Measurements from ENCODE around the gene ZSWIM6.

ZSWIM6 gene

DNA sequence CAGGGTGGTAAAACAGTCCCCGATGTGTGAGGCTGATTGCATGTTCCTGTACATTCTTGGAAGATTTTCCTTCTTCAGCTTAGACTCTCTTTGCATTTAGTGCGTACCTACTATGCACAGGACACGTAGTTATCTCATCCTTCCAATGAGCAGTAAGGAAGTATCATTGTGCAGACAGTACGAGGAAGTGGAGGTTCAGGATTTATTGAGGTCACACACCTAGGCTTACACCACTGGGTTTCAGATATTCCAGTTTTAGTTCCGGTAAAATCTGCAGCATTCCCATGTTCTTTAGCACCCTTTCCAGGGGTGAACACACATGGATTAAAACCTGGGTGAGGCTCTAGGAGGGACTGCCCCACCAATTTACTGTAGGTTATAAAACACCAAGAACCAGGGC is 238.7 kb downstream of the ZSWIM6 start:
- DNase-seq = no peak

DNA sequence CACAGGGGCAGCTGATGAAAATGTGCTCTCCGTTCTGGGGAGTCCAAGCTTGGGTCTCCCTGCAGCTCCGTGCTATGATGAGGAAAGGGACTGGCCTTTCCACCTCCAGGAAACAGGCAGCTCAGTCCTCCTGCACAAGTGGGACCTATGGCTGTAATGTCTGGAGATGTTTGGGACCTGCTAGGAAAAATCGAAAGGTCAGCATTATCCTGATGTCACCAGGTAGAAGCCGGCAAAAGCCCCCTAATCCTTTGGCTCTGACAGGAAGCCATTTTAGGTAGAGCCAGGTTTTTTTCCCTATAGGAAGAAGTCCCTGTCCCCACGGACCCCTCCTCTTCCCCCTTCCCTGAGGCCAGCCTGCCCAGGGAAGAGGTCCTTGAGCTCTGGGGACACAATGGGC is 240.9 kb downstream of the ZSWIM6 start:
- DNase-seq = no peak

DNA sequence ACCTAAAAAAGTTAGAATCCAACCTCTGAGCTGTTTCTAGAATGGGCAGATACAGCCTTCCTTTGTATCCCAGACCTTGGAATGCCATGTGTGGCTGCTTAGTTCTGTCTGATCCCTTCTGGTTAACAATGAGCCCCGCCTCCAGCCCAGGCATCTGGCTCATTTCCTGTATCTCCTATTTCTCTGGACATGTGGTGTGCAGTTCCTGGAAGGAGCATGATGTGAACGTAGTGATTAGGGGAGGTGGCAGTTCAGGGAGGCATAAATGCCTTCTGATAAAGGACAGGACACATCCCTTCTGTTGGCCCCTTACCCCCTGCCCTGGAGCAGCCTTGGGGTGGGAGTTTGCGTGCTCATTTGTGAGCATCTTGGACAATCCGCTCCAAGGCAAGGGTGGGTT is 243.0 kb downstream of the ZSWIM6 start:
- no peak for DNase-seq

DNA sequence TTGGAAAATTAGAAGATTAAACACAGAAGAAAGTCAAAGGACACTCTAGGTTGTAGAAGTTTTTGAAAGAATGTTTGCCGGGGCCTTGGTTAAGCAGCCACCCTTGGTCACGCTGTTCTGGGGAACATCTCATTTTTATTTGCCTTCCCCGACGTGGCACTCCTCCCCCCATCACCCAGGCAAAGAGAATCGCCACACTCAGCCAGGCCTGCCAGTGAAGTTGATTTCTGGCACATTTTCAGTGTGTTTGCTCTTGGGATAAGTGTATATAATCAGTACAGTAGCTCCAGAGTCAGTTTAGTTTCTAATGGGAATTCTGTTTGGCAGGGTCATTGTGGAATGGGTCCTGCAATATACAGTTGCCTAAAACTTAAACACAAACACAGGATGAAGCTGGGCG is 243.5 kb downstream of the ZSWIM6 start:
- DNase-seq = no peak

DNA sequence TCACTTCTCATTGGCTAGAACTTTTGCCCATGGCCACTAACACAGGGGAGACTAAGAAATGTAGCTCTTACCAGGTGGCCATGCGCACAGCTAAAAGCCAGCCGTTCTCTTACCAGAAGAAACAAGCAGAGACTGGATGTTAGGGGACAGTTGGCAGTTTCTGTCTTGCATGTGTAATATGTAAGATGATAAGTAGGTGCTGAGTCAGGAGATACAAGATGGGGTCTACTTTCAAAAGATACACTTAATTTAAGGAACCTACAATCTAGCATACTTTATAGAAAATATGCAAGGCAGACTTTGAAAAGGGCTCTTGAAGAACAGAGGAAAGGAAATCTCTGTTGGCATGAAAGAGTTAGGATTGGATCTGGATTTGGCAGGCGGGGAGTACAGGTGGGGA is 244.5 kb downstream of the ZSWIM6 start:
- no peak for DNase-seq

DNA sequence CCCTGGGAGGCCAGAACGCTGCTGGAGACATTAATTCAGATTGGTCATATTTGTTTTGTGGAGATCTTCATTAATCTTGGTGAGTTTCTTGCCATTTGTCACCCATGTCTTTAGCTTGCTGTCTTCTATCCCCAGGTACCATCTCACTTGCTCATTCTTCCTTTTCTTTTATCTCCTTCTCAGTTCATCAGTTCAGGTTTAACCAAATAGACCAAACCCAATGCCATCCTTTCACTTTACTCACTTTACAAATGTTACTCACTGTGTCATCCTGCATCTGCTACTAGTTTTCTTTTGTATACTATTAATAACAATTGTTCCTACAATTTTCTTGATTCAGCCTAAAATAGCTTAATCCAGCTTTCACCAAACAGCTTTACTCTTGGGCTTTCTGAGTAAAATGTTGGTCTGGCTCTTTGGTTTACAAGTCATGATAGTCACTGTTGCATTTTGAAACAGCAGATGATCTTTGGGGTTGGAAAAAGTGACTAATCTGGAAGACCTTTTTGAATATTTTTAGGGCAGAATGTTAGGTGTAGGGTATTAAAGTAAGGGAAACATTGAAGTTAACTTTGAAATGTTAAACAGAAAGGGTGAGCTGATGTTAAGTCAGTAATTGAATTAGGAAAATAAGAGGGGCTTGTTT is 246.9 kb downstream of the ZSWIM6 start:
- DNase-seq = no peak

DNA sequence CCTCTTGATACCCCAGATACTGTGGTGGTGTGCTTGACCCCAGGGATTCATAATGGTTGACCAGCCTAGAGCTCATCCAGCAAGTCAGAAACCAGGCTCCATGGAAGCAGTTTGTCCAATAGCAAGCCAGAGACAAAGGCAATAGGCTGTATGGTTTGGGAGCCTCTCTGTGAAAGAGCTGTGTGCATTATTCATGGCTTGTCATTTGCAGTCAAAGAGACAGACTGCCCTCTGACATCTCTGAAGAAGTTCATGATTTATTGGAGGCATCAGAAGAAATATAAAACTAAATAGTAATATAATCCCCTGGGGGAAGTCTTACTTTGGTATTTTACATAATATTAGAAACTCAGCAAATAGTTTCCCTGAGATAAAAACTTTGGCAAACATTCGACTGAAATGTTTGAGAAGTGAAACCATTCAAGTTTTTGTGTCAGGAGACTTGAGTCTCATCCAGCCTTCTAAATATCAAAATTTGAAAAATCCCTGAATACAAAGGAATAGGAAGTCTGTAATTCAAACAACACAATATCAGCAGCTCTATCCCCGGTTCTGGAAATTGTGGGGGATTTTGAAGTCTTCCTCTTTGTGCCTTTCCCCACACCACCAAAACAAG is 250.3 kb downstream of the ZSWIM6 start:
- DNase-seq = no peak

DNA sequence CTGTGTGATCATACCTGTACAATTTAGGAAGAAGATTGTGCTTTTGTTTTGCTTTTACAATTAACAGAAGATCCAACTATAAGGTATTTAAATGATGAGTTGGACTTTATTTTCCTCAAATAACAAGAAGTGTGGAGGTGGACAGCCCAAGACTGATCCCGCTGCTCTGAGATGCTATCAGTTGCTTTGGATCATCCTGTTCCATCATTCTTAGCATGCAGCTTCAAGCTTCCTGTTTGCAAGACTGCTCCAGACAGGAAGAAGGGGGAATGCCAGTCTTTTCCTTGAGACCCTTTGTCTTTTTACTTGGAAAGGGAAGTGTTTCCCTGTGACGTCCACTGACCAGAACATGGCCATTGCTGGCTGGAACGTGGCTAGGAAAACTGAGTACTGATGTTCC is 250.8 kb downstream of the ZSWIM6 start:
- DNase-seq = no peak

DNA sequence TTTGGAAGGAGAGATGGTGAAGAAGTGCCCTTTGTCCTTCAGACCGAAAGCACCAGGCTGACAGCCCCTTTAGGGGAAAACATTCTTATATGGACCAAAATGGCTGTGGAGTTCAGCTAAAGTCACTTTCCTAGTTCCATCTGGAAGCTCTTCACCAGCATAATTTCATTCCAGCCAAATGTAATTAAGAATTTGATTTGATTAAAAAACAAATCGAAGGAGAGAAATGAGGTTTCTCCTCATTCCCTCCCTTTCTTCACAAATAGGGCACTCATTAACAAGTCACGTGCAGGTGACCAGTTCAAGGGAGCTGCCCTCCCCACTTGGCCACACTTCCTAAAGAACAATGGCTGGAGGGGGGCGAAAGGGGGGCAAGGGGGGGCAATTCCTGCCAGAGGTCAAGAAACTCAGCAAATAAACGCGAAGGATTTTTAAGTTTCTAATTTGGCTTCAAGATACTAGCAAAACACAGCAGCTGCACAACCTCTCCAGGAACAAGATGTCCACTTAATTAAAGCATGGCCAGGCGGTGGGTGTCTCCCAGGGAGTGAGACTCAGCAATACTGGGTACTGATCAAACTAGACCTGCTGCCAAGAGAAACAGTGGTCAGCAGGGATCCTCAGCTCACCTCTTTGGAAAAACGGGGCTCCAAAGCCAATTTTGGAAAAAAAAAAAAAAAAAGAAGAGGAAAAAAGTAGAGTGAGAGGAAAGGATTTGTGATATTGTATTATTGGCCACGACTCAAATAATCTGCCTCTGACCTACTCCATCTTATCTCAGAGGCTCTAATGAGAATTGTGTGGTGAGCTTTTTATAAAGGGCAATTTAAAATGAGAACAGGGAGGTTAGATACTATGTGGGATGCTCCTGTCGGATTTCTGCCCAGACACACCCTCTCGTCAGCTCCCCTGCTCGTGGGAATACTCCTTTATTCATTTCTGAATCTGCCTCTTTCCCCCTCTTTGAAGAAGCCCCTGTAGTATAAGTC is 254.3 kb downstream of the ZSWIM6 start:
- DNase-seq = no peak

DNA sequence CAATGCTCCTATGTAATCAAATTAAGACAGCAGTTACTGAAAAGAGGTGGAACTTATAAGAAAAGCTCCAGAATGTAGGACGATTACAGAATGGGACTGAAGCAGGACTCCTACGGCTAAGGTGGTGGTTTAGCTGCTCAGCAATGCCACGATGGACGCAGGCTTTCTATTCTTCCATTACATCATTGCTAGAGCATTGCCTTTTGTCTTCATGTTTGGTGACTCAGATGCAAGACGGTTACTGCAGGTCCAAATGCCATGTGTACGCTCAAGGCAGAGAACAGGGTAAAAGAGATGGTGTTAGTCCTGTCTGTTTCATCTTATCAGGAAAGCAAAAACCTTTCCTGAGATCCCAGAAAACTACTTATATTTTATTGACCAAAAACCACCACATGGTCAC is 255.1 kb downstream of the ZSWIM6 start:
- DNase-seq = no peak

DNA sequence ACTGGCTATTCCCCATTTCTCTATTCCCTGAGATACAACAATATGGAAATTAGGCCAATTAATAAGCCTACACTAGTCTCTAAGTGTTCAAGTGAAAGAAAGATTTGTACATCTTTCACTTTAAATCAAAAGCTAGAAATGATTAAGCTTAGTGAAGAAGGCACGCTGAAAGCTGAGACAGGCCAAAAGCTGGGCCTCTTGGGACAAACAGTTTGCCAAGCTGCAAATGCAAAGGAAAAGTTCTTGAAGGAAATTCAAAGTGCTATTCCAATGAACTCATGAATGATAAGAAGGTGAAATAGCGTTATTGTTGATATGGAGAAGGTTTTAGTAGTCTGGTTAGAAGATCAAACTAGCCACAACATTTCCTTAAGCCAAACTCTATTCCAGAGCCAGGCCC is 256.2 kb downstream of the ZSWIM6 start:
- DNase-seq = no peak

DNA sequence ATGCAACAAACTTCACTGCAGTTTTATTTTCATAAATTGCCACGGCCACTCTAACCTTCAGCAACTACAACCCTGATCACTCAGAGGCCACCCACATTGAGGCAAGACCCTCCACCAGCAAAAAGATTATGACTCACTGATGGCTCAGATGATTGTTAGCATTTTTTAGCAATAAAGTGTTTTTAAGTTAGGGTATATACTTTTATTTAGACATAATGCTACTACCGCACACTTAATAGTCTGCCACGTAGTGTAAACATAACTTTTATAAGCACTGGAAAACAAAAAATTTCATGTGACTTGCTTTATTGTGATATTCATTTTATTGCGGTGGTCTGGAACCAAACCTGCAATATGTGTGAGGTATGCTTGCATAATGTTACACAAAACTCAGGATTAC is 257.9 kb downstream of the ZSWIM6 start:
- no peak for DNase-seq

DNA sequence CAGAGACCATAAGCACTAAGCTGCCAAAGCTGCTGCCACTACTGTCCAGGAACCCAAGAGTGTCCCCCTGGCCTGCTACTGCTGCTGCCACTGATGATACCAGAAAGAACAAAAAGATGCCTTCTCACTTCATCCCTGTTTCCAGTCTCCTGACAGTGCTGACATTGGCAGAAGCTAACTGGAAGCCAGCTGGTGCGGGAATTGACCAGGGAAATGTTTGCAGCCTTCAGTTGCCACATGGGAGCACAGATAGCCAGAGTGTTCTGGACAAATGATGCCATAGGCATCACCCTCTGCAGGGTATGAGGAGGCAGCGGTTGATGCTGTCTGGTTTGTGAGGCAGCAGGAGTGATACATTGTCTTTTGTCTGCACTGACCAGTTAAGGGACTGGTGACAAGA is 258.4 kb downstream of the ZSWIM6 start:
- no peak for DNase-seq

DNA sequence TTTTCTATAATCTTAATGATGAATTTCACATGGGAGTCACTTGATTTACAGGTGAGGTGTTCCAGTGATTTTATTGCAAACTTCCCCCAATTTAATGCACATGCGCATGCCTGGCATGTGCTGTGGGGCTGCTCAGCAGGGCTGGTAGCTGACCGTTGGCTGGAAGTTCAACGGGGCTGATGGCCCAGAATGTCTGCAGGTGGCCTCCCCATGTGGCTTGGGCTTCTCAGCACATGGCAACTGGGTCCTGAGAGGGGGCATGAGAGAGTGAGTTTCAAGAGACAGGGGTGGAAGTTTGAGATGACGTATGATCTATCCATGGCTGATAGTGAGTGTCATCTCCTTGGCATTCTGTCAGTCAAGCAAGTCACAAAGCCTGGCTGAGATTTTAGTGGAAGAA is 259.8 kb downstream of the ZSWIM6 start:
- DNase-seq = no peak

DNA sequence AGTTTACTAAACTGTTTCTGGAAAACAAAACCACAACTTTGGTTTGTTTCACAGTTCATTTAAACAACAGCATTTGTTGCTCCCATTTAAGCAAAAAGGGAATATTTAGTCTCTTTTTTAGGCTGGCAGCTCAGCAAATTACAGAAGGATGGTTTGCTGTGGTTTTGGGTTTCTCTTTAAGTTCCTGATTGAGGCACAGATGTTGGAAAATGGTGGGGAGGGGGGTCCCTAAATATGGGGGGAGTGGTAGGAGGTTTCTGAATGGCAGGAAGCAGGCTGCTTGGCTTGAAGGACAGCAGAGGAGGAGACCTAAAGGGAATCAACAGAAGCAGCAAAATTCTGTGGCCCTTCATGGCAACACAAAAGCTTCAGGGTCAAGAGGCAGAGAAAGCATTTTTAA is 263.4 kb downstream of the ZSWIM6 start:
- no peak for DNase-seq

All from kidney glomerular epithelial cell (primary cell).